ENCODE measurements around the gene ADAMTSL3. TPM values are rescaled to one million over a fixed set of nuclear protein-coding genes. Genes with fewer than 3 reads are reported as not detected.

ADAMTSL3 gene
- total RNA-seq, 1 donor: 0.72 TPM

DNA sequence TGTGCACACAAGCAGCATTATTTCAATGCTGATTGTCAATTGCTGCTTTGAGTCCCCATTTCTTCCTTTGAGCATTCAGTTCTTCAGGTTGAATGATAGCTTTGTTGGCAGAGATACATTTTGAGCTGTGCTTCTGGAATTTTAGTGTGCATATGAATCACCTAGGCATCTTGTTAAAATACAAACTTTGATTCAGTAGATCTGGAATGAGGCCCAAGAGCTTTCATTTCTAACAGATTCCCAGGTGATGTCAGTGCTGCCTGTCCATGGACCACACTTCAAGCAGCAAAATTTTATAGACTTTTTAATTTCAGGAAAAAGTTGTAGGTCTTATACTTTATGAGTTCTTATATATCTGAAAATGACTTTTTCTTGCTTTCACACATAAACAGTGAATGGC, 131.1 kb downstream of the ADAMTSL3 start:
- Histone ChIP-seq H3K4me1 (ENCODE audit: insufficient read depth, low read length) (no peaks in the 10 kb centered on the region), H3K4me3 (ENCODE audit: insufficient read depth, low read length) (no peak overlapping the region), H3K27ac (ENCODE audit: low read depth, low read length) (no peak overlapping the region), H3K9me3 (ENCODE audit: low read depth, low read length) (no peaks in the 10 kb centered on the region), H3K36me3 (ENCODE audit: insufficient read depth, low read length) (no peaks in the 10 kb centered on the region), H4K20me1 (ENCODE audit: insufficient read depth, low read length) (no peaks in the 10 kb centered on the region), H3K4me2 (ENCODE audit: insufficient read depth, low read length) (no peak overlapping the region), H3K79me2 (ENCODE audit: insufficient read depth, low read length) (no peaks in the 10 kb centered on the region), H3K27me3 (ENCODE audit: insufficient read depth, low read length) (no peaks in the 10 kb centered on the region), H2AFZ (ENCODE audit: low read length) (no peak overlapping the region)
- no peak for DNase-seq (ENCODE audit: insufficient read length, low spot score, missing footprints)
- no peak for TF ChIP-seq CTCF (IDR thresholded peaks at IDR 0.05; ENCODE audit: extremely low read depth, low read depth, low read length)

GRCh38 chr15:83786336-83786735, 132.4 kb downstream of the ADAMTSL3 start:
- H3K4me1 ChIP-seq (ENCODE audit: insufficient read depth, low read length): no peaks in the 10 kb centered on the region
- H3K27ac ChIP-seq (ENCODE audit: low read depth, low read length): no peak overlapping the region
- no peaks in the 10 kb centered on the region for H3K79me2 ChIP-seq (ENCODE audit: insufficient read depth, low read length)
- DNase-seq (ENCODE audit: insufficient read length, low spot score, missing footprints): no peak
- H3K4me3 ChIP-seq (ENCODE audit: insufficient read depth, low read length): no peak overlapping the region
- H3K4me2 ChIP-seq (ENCODE audit: insufficient read depth, low read length): no peak overlapping the region
- no peaks in the 10 kb centered on the region for H3K27me3 ChIP-seq (ENCODE audit: insufficient read depth, low read length)
- H3K9me3 ChIP-seq (ENCODE audit: low read depth, low read length): no peaks in the 10 kb centered on the region
- no peak for TF ChIP-seq CTCF (IDR thresholded peaks at IDR 0.05; ENCODE audit: extremely low read depth, low read depth, low read length)
- H2AFZ ChIP-seq (ENCODE audit: low read length): no peak overlapping the region
- H3K36me3 ChIP-seq (ENCODE audit: insufficient read depth, low read length): no peaks in the 10 kb centered on the region
- no peaks in the 10 kb centered on the region for H4K20me1 ChIP-seq (ENCODE audit: insufficient read depth, low read length)

DNA sequence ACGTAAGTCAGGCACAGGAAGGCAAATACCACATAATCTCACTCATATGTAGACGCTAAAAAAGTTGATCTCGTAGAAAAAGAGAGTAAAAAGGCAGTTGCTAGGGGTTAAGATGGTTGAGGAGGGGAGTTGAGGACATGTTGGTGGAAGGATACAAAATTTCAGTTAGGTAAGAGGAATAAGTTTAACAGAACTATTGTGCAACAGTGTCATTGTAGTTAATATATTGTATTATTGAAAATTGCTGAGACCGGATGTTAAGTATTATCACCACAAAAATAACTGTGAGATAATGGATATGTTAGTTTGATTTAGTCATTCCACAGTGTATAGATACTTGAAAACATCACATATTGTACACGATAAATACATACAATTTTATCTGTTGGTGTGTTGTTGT, 139.1 kb downstream of the ADAMTSL3 start:
- no peak for DNase-seq (ENCODE audit: insufficient read length, low spot score, missing footprints)
- H4K20me1 ChIP-seq (ENCODE audit: insufficient read depth, low read length): no peaks in the 10 kb centered on the region
- H2AFZ ChIP-seq (ENCODE audit: low read length): no peak overlapping the region
- H3K27ac ChIP-seq (ENCODE audit: low read depth, low read length): no peak overlapping the region
- H3K79me2 ChIP-seq (ENCODE audit: insufficient read depth, low read length): no peaks in the 10 kb centered on the region
- H3K27me3 ChIP-seq (ENCODE audit: insufficient read depth, low read length): no peaks in the 10 kb centered on the region
- H3K4me2 ChIP-seq (ENCODE audit: insufficient read depth, low read length): no peak overlapping the region
- H3K4me1 ChIP-seq (ENCODE audit: insufficient read depth, low read length): no peaks in the 10 kb centered on the region
- no peaks in the 10 kb centered on the region for H3K36me3 ChIP-seq (ENCODE audit: insufficient read depth, low read length)
- no peak overlapping the region for H3K4me3 ChIP-seq (ENCODE audit: insufficient read depth, low read length)
- no peaks in the 10 kb centered on the region for H3K9me3 ChIP-seq (ENCODE audit: low read depth, low read length)
- no peak for TF ChIP-seq CTCF (IDR thresholded peaks at IDR 0.05; ENCODE audit: extremely low read depth, low read depth, low read length)

- no peaks in the 10 kb centered on the region for H3K27me3 ChIP-seq (ENCODE audit: insufficient read depth, low read length)
- no peaks in the 10 kb centered on the region for H4K20me1 ChIP-seq (ENCODE audit: insufficient read depth, low read length)
- H2AFZ ChIP-seq (ENCODE audit: low read length): no peak overlapping the region
- H3K79me2 ChIP-seq (ENCODE audit: insufficient read depth, low read length): no peaks in the 10 kb centered on the region
- TF ChIP-seq CTCF (IDR thresholded peaks at IDR 0.05; ENCODE audit: extremely low read depth, low read depth, low read length): no peak
- DNase-seq (ENCODE audit: insufficient read length, low spot score, missing footprints): no peak
- no peaks in the 10 kb centered on the region for H3K4me1 ChIP-seq (ENCODE audit: insufficient read depth, low read length)
- H3K4me2 ChIP-seq (ENCODE audit: insufficient read depth, low read length): no peak overlapping the region
- H3K9me3 ChIP-seq (ENCODE audit: low read depth, low read length): no peaks in the 10 kb centered on the region
- no peaks in the 10 kb centered on the region for H3K36me3 ChIP-seq (ENCODE audit: insufficient read depth, low read length)
- H3K4me3 ChIP-seq (ENCODE audit: insufficient read depth, low read length): no peak overlapping the region
- no peak overlapping the region for H3K27ac ChIP-seq (ENCODE audit: low read depth, low read length)
Observed at GRCh38 chr15:83794209-83794608, 140.3 kb downstream of the ADAMTSL3 start.
